Progenitor cell of endocrine pancreas (in vitro differentiated cells): ENCODE measurements around the gene TMEM121B. TPM values are rescaled to one million over a fixed set of nuclear protein-coding genes. Genes with fewer than 3 reads are reported as not detected.

Experiments
- DNase-seq: peaks from one replicate; pipeline ENCODE4 v3.0.0; 2021; ENCODE audit warnings: low spot score; ENCODE audit not compliant: unreplicated experiment
- H3K27ac Mint-ChIP-seq: 2 replicates; pipeline ENCODE4 v1.8.0; 2021; ENCODE audit warnings: mild to moderate bottlenecking, moderate library complexity, mixed read lengths
- H3K27me3 Mint-ChIP-seq: 2 replicates; pipeline ENCODE4 v1.8.0; 2021; ENCODE audit warnings: mixed read lengths
- H3K36me3 Mint-ChIP-seq: 2 replicates; pipeline ENCODE4 v1.8.0; 2022; ENCODE audit warnings: mixed read lengths; ENCODE audit not compliant: insufficient read depth
- H3K4me1 Mint-ChIP-seq: 2 replicates; pipeline ENCODE4 v1.8.0; 2021; ENCODE audit warnings: low read depth, mixed read lengths
- H3K4me3 Mint-ChIP-seq: 2 replicates; pipeline ENCODE4 v1.8.0; 2021; ENCODE audit warnings: low read depth, mild to moderate bottlenecking, moderate library complexity, mixed read lengths
- H3K9me3 Mint-ChIP-seq: 2 replicates; pipeline ENCODE4 v1.8.0; 2021; ENCODE audit warnings: low read depth, mixed read lengths
- CTCF ChIP-seq: fragments of 200-600 bp; sonication (generic); IDR thresholded peaks from one replicate; pipeline ENCODE4 v1.5.0; 2021; ENCODE audit warnings: antibody characterized with exemption, mild to moderate bottlenecking; ENCODE audit not compliant: unreplicated experiment
- total RNA-seq: library from RNA; stranded (reverse); gene quantifications from 2 replicates; pipeline ENCODE4 v1.2.1, GENCODE V29; 2021

TMEM121B gene
- total RNA-seq, 1 donor from 2014 or later: 4.7 TPM

GRCh38 chr22:17143826-17144225 is 22.7 kb upstream of the TMEM121B start:
- H3K9me3 Mint-ChIP-seq: no peaks in the 10 kb centered on the region
- H3K27me3 Mint-ChIP-seq: no peaks in the 10 kb centered on the region
- no peak for DNase-seq

GRCh38 chr22:17143101-17143500 is 21.9 kb upstream of the TMEM121B start:
- no peaks in the 10 kb centered on the region for H3K4me1 Mint-ChIP-seq
- no peaks in the 10 kb centered on the region for H3K27me3 Mint-ChIP-seq
- no peak for DNase-seq
- no peak overlapping the region for H3K4me3 Mint-ChIP-seq
- no peaks in the 10 kb centered on the region for H3K9me3 Mint-ChIP-seq
- H3K27ac Mint-ChIP-seq: no peak overlapping the region
- peaks cover 7% of the 10 kb centered on the region for H3K36me3 Mint-ChIP-seq
- TF ChIP-seq CTCF: no peak

More at GRCh38 chr22:17143826-17144225, 22.7 kb upstream of the TMEM121B start:
- Mint-ChIP-seq H3K4me3 (no peak overlapping the region), H3K27ac (no peak overlapping the region), H3K4me1 (no peaks in the 10 kb centered on the region), H3K36me3 (peaks cover 7% of the 10 kb centered on the region)
- TF ChIP-seq CTCF: no peak

DNA sequence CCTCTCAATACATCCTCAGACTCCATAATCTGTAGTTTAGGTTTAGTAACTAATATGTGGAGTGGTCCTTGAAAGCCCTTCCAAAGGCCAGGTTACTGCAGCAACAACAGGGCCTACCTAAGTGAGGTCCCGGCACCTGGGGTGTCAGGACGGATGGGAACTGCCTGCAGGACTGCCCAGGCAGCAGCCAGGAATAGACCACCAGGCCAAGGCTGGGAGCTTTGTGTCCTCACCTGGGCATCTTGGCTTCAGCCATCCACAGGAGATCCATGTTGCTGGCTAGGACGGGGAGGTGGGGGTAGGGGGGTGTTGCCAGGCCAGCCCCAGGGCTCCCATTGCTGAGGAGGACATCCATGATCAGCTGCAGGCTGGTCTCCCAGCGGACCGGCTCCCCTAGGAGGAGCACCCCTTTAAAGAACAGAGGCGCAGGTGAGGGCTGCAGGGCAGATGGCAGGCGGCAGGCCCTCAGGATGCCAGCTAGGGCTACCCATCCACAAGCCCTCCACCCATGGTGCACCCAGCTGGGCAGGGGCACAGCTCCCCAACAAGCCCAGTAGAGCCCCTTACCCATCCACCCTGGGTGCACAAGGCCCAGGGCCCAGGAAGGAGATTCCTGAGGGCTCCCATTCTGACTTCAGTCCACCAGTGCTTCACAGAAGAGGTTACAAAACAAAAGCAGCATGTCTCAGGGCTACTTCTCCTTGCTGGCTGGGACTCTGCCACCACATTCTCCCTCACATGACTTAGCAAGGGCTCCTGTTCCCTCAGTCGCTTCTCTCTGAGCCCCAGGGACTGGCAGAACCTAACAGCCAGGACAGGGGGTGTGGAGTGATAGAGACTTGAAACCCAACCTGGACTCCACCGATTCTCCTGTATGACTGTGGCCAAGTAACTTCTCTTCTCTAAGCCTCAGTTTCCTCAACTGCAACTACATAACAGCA is 19.9 kb upstream of the TMEM121B start:
- H3K4me1 Mint-ChIP-seq: no peaks in the 10 kb centered on the region
- TF ChIP-seq CTCF: no peak
- H3K27me3 Mint-ChIP-seq: no peaks in the 10 kb centered on the region
- H3K27ac Mint-ChIP-seq: no peak overlapping the region
- no peak overlapping the region for H3K4me3 Mint-ChIP-seq
- peaks cover 5% of the 10 kb centered on the region for H3K36me3 Mint-ChIP-seq
- DNase-seq: no peak
- H3K9me3 Mint-ChIP-seq: no peaks in the 10 kb centered on the region

DNA sequence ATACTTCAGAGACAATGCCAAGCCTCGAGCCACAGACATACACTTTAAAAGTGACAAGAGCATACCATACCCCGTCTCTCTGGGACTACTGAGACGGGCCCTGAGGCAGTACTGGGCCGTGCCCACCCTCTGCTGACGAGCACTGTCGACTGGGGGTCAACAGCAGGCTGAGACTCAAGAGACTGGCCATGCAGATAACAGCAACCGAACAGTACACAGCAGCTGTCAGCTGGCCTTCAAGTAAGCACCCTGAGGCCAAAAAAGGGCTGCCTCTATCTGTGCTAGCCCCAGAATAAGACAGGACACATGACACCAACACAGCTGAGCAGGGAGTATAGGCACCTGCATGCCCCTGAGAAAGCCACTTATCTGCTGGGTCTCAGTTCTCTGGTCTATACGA is 18.9 kb upstream of the TMEM121B start:
- Mint-ChIP-seq H3K27ac (no peak overlapping the region), H3K4me1 (no peaks in the 10 kb centered on the region), H3K36me3 (peaks cover 5% of the 10 kb centered on the region), H3K27me3 (no peaks in the 10 kb centered on the region), H3K4me3 (no peak overlapping the region), H3K9me3 (no peaks in the 10 kb centered on the region)
- no peak for TF ChIP-seq CTCF
- DNase-seq: no peak

DNA sequence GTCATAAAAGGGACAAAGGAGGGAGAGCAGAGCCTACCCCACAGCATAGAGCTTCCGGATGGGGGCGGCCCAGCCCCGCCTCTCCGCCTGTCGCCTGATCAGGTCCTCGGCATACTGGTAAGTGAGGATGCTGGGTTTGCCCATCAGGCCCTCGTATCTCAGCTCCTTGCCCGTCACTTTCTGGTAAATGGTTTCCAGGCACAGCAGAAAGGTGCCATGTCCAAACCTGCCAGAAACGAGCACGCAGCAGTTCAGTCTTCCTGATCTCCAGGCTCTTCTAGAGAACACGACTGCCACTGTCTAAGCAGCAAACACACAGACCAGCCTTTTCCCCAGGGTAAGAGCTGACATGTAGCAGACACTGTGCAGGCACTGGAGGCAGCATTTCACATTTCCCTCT is 17.4 kb upstream of the TMEM121B start:
- no peak for TF ChIP-seq CTCF
- H3K4me3 Mint-ChIP-seq: no peak overlapping the region
- no peaks in the 10 kb centered on the region for H3K4me1 Mint-ChIP-seq
- no peaks in the 10 kb centered on the region for H3K9me3 Mint-ChIP-seq
- H3K27me3 Mint-ChIP-seq: no peaks in the 10 kb centered on the region
- no peak for DNase-seq
- peaks cover 3% of the 10 kb centered on the region for H3K36me3 Mint-ChIP-seq
- H3K27ac Mint-ChIP-seq: no peak overlapping the region
